GM21619 (cell line): ENCODE results near the gene MT4.
A peak's percentile ranks its signal among the peaks of the same experiment; 100 is the strongest.
"Not testable (repeated sequence)": the region's sequence is repeated elsewhere in the genome, so short reads cannot be mapped to it uniquely, and the experiment has no call there.

Source experiments
- ATAC-seq: cut with Tn5 transposase; IDR thresholded peaks from one replicate; pipeline ENCODE4 v1.9.1; 2021; ENCODE audit not compliant: unreplicated experiment

Gene MT4

GRCh38 chr16:56558024-56558747, 6.7 kb upstream of the MT4 start:
- no peak for ATAC-seq

- ATAC-seq = no peak
Observed at GRCh38 chr16:56559109-56559508, 5.8 kb upstream of the MT4 start.

GRCh38 chr16:56560447-56560846, 4.4 kb upstream of the MT4 start:
- no peak for ATAC-seq

- ATAC-seq = no peak
Observed at GRCh38 chr16:56561126-56561525, 3.7 kb upstream of the MT4 start.

GRCh38 chr16:56569971-56570370, 5.1 kb downstream of the MT4 start:
- ATAC-seq = no peak

GRCh38 chr16:56571525-56571924, 6.7 kb downstream of the MT4 start:
- no peak for ATAC-seq

- no peak for ATAC-seq
Observed at GRCh38 chr16:56574625-56575024, 9.8 kb downstream of the MT4 start.

- ATAC-seq = peak; percentile 78
Observed at GRCh38 chr16:56576585-56577299, 11.9 kb downstream of the MT4 start.

- no peak for ATAC-seq
Observed at GRCh38 chr16:56577300-56577625, 12.4 kb downstream of the MT4 start.

- ATAC-seq = no peak
Observed at GRCh38 chr16:56580391-56581048, 15.6 kb downstream of the MT4 start.

GRCh38 chr16:56582911-56583310, 18.0 kb downstream of the MT4 start:
- not testable (repeated sequence) for ATAC-seq

- ATAC-seq = no peak
Observed at GRCh38 chr16:56583351-56584168, 18.7 kb downstream of the MT4 start.

GRCh38 chr16:56584276-56584675, 19.4 kb downstream of the MT4 start:
- ATAC-seq = no peak

- ATAC-seq = no peak
Observed at GRCh38 chr16:56588781-56589140, 23.9 kb downstream of the MT4 start.

GRCh38 chr16:56589141-56590039, 24.5 kb downstream of the MT4 start, which contains the start of gene MT3:
Gene MT3 (plus strand): TSS chr16:56589528. CDS start chr16:56589591, 63 bp downstream.
- ATAC-seq = no peak

- ATAC-seq = no peak
Observed at GRCh38 chr16:56591377-56592060, 26.6 kb downstream of the MT4 start.

GRCh38 chr16:56593573-56594291, 28.9 kb downstream of the MT4 start:
- no peak for ATAC-seq

- ATAC-seq = no peak
Observed at GRCh38 chr16:56594292-56594619, 29.4 kb downstream of the MT4 start.

- no peak for ATAC-seq
Observed at GRCh38 chr16:56600398-56600999, 35.6 kb downstream of the MT4 start.
